ENCODE results near the gene RNF113B. TPM values are rescaled to one million over a fixed set of nuclear protein-coding genes. Genes with fewer than 3 reads are reported as not detected.

RNF113B gene
- total and polyA plus RNA-seq, 10 donors = not detected

GRCh38 chr13:98195054-98195791, 18.2 kb upstream of the RNF113B start:
- H3K4me3 ChIP-seq = no peak overlapping the region
- no peak for DNase-seq
- WGBS, 5 donors = 81 to 91% (median 82%) methylated on average over 10 of the region's 10 CpGs
- H3K36me3 ChIP-seq = no peaks in the 10 kb centered on the region
- no peak overlapping the region for H3K27ac ChIP-seq
- intact Hi-C loops (cut with DNase I; ENCODE audit: low total_unique reads) = no loop called here
- no peaks in the 10 kb centered on the region for H3K9me3 ChIP-seq
- no peaks in the 10 kb centered on the region for H3K27me3 ChIP-seq (replicated peaks in 1 of 7)
- peaks cover 0 to 14% (median 6%) of the 10 kb centered on the region in 6 donors for H3K4me1 ChIP-seq
- TF ChIP-seq POLR2AphosphoS5 (IDR thresholded peaks at IDR 0.05) (no peak), CTCF (IDR thresholded peaks at IDR 0.05 in 8 of 11, conservative IDR thresholded peaks at IDR 0.05 in 3 of 11) (no peak), POLR2A (IDR thresholded peaks at IDR 0.05) (no peak)

GRCh38 chr13:98192008-98192407, 14.9 kb upstream of the RNF113B start:
- 56 to 96% (median 79%) methylated on average over 2 of the region's 2 CpGs for WGBS, 5 donors
- Histone ChIP-seq H3K9me3 (no peaks in the 10 kb centered on the region), H3K4me3 (no peak overlapping the region), H3K27ac (no peak overlapping the region), H3K36me3 (no peaks in the 10 kb centered on the region), H3K27me3 (replicated peaks in 1 of 7) (no peaks in the 10 kb centered on the region), H3K4me1 (peaks cover 8 to 28% (median 18%) of the 10 kb centered on the region in 6 donors)
- TF ChIP-seq POLR2AphosphoS5 (IDR thresholded peaks at IDR 0.05) (no peak), CTCF (IDR thresholded peaks at IDR 0.05 in 8 of 11, conservative IDR thresholded peaks at IDR 0.05 in 3 of 11) (no peak), POLR2A (IDR thresholded peaks at IDR 0.05) (no peak)
- intact Hi-C loops (cut with DNase I; ENCODE audit: low total_unique reads) = no loop called here
- DNase-seq = no peak

GRCh38 chr13:98190889-98191444, 13.9 kb upstream of the RNF113B start:
- Histone ChIP-seq H3K27ac (peak overlapping the region in 7 of 8 donors; percentile 10 to 61 (median 36)), H3K9me3 (no peaks in the 10 kb centered on the region), H3K4me3 (no peak overlapping the region), H3K27me3 (replicated peaks in 1 of 7) (no peaks in the 10 kb centered on the region), H3K36me3 (no peaks in the 10 kb centered on the region), H3K4me1 (peaks cover 8 to 28% (median 18%) of the 10 kb centered on the region in 6 donors)
- no peak for DNase-seq
- TF ChIP-seq CTCF (IDR thresholded peaks at IDR 0.05 in 8 of 11, conservative IDR thresholded peaks at IDR 0.05 in 3 of 11) (no peak), POLR2AphosphoS5 (IDR thresholded peaks at IDR 0.05) (peak in 1 of 3 donors; percentile 50)
- 56 to 74% (median 66%) methylated on average over 11 of the region's 11 CpGs for WGBS, 5 donors
- intact Hi-C loops (cut with DNase I; ENCODE audit: low total_unique reads) = no loop called here

GRCh38 chr13:98189841-98190505, 12.9 kb upstream of the RNF113B start:
- DNase-seq = no peak
- H3K36me3 ChIP-seq = no peaks in the 10 kb centered on the region
- H3K4me1 ChIP-seq = peaks cover 8 to 28% (median 18%) of the 10 kb centered on the region in 6 donors
- no peak overlapping the region for H3K4me3 ChIP-seq
- intact Hi-C loops (cut with DNase I; ENCODE audit: low total_unique reads) = no loop called here
- H3K9me3 ChIP-seq = no peaks in the 10 kb centered on the region
- no peak for TF ChIP-seq CTCF (IDR thresholded peaks at IDR 0.05 in 8 of 11, conservative IDR thresholded peaks at IDR 0.05 in 3 of 11)
- no peak for TF ChIP-seq POLR2A (IDR thresholded peaks at IDR 0.05)
- no peaks in the 10 kb centered on the region for H3K27me3 ChIP-seq (replicated peaks in 1 of 7)
- 46 to 65% (median 54%) methylated on average over 4 of the region's 4 CpGs for WGBS, 5 donors
- H3K27ac ChIP-seq = peak overlapping the region in 5 of 8 donors; percentile 4 to 61 (median 36)

Measured in spleen (tissue), 11 donors.